SK-MEL-5 (cell line): ENCODE data around the gene PLCB2. TPM values are rescaled to one million over a fixed set of nuclear protein-coding genes. Genes with fewer than 3 reads are reported as not detected.

Experiments
- DNase-seq: peaks from one replicate; pipeline ENCODE4 v3.0.0-alpha.2; 2016; ENCODE audit warnings: low read depth, low spot score
- in situ Hi-C: cut with HindIII; loops from 2 replicates; pipeline ENCODE4 v1.10.0; 2016; ENCODE audit warnings: low sequenced_read_pairs, high pct_unique_total_duplicates, low pct_unique_long_range_greater_than_20kb
- total RNA-seq: library from RNA; depleted of rRNA; stranded (reverse); fragments of >200 nt; shearing (Covaris generic); gene quantifications from 2 replicates; pipeline ENCODE4 v1.2.3, GENCODE V29; 2014

PLCB2 gene
- total RNA-seq, 1 experiment from 2014 or later = 1.9 TPM

DNA sequence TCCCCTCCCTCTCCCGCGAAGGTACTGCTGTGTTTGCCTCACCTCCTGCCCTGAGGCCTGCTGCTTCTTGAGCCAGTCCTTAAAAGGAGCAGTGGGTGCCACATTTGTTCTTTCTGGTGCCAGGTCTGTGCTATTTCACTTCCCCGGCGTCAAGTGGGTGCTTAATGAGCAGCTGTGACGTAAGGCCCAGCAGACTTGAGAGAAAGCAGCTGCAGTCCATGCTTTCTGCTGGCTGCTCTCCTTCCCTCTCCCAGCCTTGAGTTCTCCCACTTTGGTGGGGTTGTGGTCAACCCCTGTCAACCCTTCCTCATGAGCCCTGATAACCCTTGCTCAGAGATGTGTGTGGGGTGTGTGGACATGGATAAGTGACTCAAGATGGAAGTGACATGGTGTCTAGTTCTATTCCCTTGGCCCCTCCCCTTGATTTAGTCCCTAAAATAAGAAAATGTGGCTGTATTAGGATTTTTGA, 22.7 kb upstream of the PLCB2 start:
- in situ Hi-C loops = no loop called here
- DNase-seq = no peak

DNA sequence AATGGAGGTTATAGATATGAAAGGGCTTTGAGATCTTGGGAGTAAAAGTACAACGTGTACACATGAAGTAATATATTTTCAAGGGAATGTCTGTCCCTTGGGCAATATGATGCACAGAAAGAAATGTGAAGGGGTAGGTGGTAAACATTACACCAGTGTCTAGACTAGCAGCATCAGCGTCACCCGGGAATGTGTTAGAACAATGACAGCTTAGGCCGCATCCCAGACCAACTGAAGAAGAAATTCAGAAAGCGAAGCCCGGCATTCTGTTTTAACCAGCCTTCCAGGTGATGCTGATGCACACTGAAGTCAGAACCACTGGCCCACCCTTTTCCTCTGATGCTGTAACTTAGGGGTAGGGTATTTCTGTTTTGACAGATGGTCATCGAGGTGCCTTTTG, 22.1 kb upstream of the PLCB2 start:
- in situ Hi-C loops = no loop called here
- DNase-seq = no peak

DNA sequence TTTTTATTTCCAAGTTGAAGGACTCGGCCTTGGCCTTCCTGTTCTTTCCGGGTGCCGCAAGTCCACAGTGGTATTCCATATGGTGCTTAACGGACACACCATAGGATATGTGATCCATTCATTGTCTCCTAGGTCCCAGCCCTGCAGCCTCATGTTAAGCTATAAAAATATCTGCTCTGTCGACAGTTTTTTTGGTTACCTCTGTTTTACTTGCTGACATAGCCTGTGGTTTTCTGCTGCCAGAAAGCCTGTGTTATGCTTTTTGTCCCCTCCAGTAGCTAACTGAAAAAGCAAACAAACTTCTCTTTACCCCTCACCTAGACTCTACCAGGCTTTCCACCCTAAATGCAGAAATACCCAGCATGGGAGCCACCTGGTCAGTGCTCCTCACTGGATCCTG, 21.0 kb upstream of the PLCB2 start:
- no peak for DNase-seq
- in situ Hi-C loops = no loop called here

DNA sequence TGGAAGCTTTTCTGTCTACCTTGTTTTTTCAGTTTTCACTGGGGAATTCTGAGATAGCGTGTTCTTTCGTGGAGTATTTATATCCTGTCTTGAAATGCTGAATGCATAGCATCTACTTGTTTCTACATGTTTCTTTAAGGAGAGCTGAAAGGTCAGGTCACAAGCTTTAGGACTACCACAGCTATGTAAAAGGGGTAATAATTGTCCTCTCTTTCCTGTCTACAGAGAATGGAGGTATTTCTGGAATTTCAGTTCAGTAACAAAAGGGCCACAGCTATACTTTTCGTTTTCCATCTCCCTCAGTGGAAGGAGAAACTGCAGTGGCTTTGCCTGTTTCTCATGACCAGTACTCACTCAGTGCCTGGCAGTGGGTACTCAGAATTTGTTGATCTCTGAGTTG, 20.4 kb upstream of the PLCB2 start:
- DNase-seq = peak; percentile 31

DNA sequence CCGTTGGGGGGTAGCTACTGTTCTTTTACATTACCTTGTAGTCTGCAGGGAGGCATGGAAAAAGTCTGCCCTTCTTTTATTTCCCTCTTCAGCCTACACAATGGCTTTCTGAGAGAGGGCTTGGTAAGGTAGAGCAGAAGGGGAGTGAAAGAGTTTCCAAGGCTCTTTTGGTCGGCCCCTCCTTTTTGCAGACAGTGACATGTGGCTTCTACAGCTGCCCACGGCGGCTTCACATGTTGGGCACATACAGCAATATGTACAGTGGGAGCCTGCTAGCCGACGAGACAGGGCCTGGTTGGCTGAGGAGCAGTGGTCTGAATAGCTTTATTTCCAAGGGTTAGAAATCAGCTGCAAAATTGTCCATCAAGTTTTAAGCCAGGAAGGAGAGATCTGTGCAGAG, 19.7 kb upstream of the PLCB2 start:
- in situ Hi-C loops = no loop called here
- no peak for DNase-seq

More for the DNA sequence above, 20.4 kb upstream of the PLCB2 start:
- in situ Hi-C loops = no loop called here

DNA sequence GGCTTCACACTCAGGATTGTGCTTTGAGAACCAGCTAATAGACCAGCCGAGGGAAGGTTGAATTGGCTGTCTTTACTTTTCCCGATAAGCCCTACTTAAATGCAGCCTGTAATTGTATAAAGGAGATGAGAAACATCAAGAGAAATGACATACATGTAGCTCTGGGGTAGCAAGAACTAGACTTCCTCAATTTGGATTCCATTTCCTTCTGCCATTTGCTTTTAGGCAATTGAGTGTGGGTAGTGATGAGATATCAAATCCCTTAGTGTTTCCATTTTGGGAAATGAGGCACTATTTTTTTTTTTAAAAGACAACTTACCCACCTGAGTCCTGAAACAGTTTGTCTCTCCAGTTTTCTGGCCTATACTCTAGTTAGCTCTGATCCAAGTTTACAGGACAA, 18.0 kb upstream of the PLCB2 start:
- in situ Hi-C loops = no loop called here

DNA sequence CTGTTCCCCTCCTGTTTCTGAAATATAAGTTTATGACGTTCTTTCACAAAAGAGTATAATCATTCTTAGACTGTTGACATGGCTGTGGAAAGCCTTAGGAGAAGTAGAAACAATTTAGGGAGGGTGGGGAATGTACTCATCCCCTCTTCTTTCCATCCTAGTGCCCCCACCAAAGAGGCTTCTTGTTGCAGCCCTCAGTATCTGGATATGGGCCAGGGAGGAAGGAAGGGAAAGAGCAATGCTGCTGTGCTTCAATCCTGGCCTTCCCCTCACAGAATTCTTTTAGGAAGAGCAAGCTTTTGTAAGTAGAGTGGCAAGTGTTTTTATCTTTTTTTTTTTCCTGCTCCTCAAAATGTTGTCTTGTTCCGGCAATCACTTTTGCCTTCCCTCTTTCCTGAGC, 17.5 kb upstream of the PLCB2 start:
- no peak for DNase-seq
- in situ Hi-C loops = no loop called here

More for the DNA sequence above, 18.0 kb upstream of the PLCB2 start:
- no peak for DNase-seq

DNA sequence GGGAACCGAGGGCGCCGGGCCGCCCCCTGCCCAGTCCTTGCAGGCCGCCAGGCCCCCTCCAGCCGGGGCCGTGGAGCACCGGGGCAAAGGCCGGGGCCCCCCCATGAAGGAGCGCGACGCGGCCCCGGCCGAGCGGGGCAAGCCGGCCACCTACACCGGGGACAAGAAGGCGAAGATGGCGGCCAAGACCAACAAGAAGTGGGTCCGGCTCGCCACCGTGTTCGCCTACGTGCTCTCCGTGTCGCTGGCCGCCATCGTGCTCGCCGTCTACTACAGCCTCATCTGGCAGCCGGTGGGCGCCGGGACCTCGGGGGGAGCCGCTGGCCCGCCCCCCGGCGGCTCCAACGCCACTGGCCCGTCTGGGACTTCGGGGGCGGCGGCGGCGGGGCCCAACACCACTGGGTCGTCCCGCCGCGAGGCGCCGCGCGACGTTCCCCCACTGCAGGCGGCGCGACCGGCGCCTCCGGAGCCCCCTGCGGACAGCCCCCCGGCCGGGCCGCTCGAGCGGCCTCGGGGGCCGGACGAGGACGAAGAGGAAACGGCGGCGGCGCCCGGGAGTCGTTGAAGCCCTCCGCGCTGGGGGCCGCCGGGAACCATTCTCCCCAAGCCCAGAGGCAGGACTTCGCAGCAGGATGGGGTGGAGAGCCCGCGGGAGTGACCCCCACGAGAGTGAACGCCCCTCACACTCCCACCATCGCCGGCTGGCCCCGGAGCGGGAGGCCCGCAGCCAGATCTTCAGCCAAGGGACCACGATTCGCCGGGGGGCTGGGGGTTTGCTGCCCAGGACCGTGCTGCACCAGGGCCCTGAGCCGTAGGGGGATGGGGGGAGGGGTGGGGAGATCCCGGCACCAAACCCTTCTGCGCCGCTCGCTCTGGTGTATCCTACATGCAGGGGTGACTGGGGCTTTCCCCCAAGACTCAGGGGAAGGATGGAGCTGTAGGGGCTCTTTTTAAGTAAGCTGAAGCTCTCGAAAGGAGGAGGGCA, 16.5 kb upstream of the PLCB2 start:
- no peak for DNase-seq
- in situ Hi-C loops = no loop called here

DNA sequence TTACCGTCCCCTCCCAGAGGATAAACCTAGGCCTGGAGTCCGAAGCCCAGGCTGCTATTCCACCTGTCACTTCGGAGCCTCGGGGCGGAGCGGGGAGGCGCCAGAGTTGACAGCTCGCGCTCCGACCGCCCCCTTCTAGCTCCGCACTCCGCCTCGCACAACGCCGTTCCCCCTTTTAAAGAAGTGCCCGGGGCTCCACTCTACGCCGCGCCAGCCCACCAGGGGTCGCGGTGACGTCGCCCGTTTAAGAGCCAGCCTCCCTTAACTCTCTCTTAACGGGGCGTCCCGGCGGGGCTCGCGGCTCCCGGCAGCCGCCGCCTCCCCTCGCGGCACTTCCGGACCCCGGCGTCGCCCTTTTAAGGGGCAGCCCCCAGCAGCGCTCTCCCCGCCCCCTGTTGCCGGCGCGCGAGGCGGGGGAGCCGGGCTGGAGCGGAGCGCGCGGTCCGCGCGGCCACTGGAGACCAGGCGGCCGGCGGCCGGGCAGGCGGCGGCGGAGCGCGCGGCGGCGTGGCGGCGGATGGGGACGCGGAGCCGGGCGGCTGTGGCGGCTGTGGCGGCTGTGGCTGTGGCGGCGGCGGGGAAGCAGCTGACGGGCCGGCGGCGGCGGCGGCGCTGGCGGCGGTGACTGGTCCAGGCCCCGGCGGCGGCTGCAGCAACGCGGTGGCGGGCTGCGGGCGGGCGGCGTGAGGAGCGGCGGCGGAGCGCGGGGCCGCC, 15.7 kb upstream of the PLCB2 start, which contains the start of gene INAFM2:
Gene INAFM2 (plus strand): TSS at position 454 of the 714 bp plus-strand sequence. CDS start 364 bp downstream, outside the sequence.
- DNase-seq = peak; percentile 87

DNA sequence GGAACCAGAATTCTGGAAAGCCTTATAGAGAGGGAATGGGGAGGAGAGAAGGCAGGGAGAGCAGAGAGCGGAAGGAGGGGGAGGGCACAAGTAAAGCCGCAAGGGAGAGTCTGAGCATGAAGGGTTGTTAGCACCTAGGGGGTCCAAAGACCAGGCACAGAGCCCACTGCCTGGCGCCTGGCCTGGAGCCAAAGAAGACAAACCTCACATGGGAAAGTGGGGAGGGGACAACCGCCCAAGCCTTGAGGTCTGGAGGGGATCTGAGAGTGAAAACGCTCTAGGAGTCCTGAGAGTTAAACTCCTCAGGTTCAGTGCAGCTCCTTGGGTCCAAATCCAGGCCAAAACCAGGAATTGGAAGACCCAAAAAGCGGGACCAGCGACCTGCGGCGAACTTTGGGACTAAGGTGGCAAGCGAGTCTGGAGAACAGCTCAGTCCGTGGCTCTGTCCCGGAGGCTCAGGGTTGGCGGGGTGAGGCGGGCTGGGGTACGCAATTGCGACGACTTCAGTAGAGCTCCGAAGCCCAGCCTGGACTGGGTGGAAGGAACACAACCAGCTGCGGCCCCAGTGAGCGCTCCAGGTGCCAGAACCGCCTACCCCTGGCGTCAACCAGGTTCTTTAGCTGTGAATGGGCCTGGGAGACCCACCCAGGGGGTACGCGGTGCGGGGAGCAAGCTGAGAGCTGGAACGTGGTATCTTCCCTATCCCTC, 14.9 kb upstream of the PLCB2 start:
- no peak for DNase-seq
- in situ Hi-C loops = no loop called here

More for the DNA sequence above, 15.7 kb upstream of the PLCB2 start, which contains the start of gene INAFM2:
- in situ Hi-C loops = no loop called here

DNA sequence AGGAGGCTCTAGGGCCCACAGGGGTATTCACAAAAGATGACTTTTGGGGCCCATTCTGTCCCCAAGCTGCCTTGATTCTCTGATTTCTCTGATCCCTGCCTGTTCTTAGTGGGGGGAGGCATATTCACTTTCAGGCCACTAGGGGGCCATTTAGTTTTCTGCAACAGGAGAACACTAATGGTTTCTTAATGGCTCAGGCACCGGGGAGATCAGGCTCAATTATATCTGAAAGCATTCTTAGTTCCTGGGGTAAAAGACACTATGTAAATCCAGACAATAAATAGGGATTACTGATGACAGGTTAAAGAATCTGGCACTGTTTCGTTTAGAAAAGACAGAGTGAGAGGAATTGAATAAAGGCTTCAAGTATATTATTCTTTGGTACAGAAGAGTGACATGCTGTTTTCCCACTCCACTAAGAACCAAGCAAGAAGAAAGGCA, 13.2 kb upstream of the PLCB2 start:
- in situ Hi-C loops = no loop called here
- DNase-seq = peak; percentile 77

DNA sequence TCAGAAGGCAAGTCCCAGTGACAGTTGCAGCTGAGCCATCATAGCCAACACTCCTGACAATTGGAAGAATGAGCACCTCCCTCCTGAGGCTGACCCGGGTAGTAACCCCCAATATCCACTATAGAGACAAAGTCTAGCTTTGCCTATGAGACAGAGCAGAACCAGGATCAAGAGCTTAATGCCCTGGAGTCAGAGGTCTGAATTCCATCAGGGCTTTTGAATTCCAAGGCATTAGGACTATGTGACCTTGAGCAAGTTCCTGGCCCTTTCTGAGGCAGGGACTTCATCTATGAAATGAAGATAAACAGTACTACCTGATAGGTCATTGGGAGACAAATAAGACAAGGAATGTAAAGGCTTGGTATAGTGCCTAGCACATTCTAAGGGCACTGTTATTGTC, 12.7 kb upstream of the PLCB2 start:
- in situ Hi-C loops = no loop called here
- no peak for DNase-seq

DNA sequence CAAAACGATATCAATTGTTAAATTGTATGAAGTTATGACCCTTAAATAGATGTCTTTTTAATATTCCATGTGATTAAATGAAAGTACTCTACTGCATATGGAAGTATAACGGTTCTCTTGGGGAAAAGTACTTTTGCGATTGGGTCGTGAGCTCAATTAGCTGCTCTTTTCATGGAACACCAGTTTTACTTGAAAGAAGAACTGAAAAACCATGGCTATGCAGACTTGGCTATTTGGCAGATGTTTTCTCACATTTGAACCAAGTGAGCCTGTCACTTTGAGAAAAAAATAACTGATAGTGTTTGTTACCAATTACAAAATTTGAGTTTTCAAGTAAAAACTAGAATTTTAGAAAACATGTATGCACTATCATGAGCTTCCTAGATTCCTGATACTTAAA, 9.8 kb upstream of the PLCB2 start:
- no peak for DNase-seq
- in situ Hi-C loops = no loop called here

DNA sequence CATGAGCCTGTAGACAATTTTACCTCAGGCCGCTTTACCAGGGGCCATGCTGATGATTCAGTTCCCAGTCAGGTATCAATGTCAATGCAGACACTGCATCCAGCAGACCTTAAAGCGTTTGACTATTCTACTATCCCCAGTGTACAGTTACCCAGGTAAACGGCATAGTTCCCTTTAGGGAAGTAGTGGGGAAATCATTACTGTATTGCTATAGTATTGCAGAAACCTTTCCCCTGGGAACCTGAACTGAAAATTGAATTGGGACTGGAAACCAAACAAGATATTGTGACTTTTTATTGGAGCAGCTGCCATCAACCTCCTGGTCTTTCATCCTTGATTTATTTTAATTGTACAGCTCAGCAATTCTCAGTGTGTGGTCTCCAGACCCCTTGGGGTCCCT, 9.2 kb upstream of the PLCB2 start:
- no peak for DNase-seq
- in situ Hi-C loops = no loop called here

DNA sequence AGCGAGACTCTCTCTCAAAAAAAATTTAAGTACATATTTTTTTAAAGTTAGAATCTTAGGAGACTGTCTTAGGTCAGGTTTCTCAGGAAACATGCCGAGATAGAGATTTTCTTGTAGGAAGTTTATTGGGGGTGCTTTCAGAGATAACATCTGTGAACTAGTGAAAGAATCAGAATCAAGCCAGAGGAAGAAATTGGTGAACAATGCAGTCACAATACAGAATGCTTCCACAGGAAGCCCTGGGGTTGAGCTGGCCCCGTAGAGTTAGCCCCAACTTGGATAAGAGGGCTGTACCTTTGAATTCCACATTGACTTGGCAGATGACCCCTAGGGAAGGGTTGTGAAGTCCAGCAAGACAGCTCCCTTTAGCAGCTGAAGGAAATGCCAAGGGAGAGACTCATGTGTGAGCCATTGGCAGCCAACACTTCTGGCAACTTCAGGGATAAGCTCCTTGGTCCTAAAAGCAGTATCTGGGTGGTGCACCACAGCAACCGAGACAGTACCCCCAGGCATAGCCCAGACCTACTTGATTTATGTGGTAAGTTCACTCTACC, 7.1 kb upstream of the PLCB2 start:
- in situ Hi-C loops = no loop called here
- DNase-seq = no peak

DNA sequence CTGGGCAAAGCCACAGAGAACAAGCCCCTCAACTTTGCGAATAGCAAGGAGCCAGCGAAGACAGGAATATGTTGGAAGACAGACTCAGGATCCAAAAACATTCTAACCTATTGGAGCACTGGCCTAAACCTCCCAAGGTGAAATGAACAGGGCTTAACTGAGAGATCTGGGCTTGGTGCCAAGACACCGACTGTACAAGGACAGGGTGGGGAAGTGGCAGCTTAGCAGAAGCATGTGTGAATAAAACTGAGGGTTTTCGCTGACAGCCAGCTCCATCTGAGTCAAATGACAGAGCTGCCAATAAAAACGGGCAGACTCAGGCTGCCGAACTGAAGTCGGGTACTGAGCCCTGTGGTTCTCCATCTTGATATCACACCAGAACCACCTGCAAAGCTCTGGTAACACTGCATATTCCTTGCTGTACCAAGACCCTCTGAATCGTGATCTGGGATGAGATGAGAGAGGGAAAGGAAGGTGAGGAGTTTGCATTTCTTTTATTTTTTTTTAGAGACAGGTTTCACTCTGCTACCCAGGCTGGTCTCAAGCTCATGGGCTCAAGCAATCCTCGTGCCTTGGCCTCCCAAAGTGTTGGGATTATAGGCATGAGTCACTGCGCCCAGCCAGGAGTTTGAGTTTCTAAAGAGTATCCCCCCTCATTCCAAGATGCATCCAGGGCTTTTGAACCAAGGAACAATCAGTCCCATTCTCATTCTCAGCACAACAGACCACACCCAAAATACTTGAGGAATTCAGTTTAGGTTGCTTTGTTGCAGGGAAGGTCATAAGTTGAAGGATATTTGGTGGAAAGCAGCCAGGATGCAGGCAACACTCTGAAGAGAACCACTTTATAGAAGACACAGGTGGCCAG, 6.0 kb upstream of the PLCB2 start:
- in situ Hi-C loops = no loop called here
- DNase-seq = no peak
